NCI-H510A treated with DMSO at 0.1 percent for 48 hours (cell line): ENCODE data around the gene ADSS2.

Experiments used
- DNase-seq: peaks from one replicate; lab custom pipeline; 2025; lab: John Stamatoyannopoulos, UW

Gene ADSS2

DNA sequence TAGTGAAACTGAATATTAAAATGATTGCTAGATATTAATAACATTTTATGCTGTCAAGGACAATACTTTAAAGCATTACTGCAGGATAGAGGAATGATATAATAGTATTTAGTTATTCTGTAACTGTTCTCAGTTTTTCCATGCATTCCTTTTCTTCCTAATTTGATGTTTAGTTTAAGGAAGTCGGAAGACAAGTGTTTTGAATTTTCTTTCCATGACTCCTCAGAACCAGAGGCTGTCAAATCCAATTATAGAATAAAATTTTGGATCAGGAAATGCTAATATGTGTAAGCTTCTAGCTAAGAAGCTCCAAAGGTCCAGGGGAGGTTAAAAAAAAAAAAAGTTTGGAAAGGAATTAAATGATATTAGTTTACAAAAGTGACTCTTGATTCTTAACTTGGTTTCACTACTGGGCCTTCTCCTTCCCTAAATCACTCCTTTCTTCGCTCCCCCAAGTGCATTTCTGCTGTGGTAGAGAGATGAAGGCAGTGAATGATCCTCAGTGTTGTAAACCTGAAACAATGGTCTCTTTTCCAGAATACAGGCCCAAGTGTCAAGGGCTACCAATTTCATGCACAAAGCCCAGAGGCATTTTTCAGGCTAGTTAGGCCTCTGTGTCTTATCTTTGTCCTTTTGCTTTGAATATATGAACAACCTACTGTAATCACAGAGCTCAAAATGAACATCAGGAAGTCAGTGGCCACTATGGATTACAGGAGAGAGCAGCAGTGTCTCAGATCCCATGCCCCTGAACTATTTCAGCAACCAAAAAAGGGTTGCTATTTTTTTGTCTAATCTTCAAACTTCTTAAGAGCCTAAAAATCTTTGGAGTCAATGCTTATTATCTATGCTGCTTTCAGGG is 6.2 kb downstream of the ADSS2 start:
- no peak for DNase-seq

- DNase-seq: no peak
These were observed 6.9 kb downstream of the ADSS2 start for GRCh38 chr1:244444854-244445253.

DNA sequence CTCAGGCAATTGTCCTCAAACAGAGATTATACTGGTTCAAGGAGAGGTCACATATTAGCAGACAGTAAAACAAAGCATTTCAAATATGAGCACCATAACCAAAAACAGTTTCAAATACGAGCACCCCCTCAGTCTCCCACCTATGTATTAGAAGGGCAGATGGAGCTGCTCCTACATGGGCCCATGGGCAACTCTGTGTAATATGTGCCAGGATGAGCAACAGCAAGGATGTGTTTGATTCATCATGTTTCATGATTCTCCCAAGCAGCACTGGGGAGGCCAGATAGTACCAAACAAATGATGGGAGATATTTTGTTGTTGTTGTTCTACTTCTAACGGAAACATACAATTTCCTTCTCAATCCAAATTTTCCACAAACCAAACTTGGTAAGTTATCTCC is 8.9 kb downstream of the ADSS2 start:
- DNase-seq: no peak

- DNase-seq: no peak
These were observed 12.2 kb downstream of the ADSS2 start for GRCh38 chr1:244439391-244440032.

DNA sequence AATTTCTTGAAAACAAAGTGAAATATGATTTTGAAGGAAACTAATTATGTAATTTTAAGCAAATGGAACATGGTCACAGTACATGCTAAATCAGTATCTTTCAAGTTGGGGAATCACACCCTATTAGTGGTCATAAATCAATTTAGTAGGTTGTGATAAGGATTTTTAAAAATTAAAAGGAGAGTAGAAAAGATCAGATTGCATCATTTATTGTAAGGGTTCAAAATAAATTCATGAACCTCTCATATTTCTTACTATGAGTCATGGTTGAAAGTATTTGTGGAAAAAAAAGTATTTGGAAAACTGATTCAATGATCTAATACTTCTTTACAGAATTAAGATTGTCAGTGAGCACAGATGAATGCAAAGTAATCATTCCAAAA is 14.6 kb downstream of the ADSS2 start:
- DNase-seq: no peak

- no peak for DNase-seq
These were observed 15.2 kb downstream of the ADSS2 start for GRCh38 chr1:244436336-244437085.

- DNase-seq: no peak
These were observed 16.0 kb downstream of the ADSS2 start for GRCh38 chr1:244435562-244436205.

DNA sequence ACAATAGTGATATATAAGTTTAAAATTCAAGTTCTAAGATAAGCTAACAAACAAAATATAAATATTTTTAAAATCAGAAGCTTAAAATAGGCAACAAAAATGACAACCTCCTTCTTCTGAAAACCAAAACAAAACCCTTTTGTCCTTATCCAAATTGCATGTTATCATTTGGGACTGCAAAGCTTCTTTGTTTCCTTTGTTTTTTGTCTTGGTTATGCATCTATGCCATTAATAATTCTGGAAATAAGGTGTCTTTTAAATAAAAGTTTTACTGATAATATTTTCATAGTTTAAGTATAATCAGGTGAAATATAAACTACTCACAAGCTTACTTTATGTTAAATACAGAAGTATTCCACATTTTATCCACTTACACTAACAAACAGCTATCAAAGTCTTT is 20.5 kb downstream of the ADSS2 start:
- no peak for DNase-seq

- DNase-seq: no peak
These were observed 21.9 kb downstream of the ADSS2 start for GRCh38 chr1:244429818-244430217.

- no peak for DNase-seq
These were observed 24.1 kb downstream of the ADSS2 start for GRCh38 chr1:244427647-244428046.

DNA sequence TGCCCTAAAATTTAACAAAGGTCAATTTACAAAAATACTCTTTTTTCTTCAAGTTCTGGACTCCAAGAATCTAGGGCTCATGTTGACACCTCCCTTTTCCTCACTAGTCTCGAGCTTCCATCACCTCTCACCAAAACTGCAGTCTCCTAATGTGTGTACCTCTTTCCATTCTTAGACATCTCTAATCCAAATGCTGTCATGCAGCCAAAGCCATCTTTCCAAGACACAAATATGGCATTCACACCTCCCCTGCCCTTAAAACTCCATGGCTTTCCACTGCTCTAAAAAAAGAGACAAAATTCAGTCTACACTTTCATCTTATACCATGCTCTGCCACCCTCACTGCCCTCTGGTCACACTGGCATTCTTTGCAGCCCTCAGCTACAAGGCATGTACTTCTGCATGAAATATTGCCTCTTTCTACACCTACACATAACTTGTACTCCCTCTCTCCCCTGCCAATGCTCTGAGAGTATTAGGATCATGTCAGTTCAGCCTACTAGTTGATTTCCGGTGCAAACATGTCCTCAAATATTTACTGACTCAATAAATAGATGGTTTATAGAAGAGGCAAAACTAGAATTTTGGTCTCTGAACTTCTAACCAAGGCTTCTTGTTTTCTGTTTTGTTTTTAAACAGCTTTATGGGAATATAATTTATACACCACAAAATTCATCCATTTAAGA is 26.9 kb downstream of the ADSS2 start:
- no peak for DNase-seq

DNA sequence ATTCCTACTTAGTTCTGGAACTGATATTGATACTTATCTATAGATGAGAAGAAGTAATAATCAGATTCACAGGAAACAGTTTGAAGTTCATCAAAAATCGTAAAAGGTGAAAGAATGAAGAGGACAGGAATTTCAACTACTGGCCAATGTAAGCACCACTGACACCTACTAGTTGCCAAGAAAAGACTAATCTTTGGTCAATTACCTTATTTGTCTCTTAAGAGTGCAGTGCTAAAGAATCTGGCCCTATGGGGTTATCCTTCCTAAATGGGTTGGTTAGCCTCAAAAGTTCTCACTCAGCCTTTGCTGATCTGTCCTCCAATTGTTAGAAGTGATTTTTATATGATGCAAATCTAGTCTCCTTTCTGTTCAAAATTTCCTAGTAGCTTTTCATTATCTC is 29.5 kb downstream of the ADSS2 start:
- no peak for DNase-seq

DNA sequence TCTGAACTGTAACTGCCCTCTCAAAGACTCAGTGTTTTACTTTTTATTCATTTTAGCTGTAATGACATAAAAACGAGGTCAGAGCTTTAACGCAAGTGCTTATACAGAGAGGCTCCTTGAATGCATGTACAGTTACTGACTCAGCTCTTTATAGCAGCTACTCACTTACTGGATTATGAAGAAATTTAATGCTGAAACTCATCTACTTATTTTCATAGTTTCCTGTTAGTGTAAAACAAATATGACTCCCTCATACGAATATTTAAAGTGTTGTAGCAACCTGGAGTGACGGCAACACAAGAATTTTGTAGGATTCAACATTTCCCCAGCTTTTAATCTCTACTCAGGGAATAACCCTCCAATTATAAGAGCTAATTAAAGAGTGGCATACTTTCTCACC is 32.7 kb downstream of the ADSS2 start:
- no peak for DNase-seq

DNA sequence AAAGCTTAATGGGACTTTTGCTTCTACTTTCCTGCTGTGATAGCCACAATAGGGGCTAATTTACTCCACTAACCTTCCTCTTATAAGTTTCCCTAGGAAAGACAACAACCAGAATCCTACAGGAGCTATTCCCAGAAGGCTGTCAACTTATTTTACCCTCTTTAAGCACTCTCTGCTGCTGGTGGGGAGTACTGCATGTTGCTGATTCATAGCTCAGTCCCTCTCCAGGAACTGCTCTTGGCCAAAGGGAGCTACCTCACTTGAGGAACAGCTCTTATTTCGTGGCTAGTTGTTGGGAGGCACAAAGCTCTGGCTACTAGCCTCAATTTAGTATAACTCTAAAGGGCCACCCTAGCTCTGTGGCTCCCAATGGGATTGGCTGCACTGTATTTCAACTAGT is 37.2 kb downstream of the ADSS2 start:
- DNase-seq: no peak

DNA sequence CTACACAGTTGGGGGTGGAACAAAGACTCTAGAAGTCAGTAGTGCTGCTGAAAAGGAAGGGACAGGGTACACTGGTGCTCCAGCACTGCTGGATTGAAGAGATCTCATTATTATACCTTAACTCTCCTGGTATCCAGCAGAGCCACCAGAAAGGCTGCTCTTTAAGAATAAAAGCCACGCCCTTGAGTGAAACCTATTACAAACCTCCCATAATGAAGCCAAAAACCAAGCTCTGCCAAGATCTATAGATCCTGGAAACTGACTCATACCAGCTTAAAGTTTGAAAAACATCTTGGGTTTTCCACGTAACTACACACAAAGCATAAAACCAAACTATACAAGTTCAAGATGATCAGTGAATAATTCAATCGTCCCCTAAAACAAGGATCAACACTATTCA is 38.0 kb downstream of the ADSS2 start:
- DNase-seq: no peak

- no peak for DNase-seq
These were observed 39.5 kb downstream of the ADSS2 start for GRCh38 chr1:244412176-244412575.

GRCh38 chr1:244409701-244410100 is 42.0 kb downstream of the ADSS2 start:
- DNase-seq: no peak

- no peak for DNase-seq
These were observed 45.4 kb downstream of the ADSS2 start for GRCh38 chr1:244406337-244406736.

- no peak for DNase-seq
These were observed 45.9 kb downstream of the ADSS2 start for GRCh38 chr1:244405856-244406255.

GRCh38 chr1:244403431-244403830 is 48.3 kb downstream of the ADSS2 start:
- no peak for DNase-seq

DNA sequence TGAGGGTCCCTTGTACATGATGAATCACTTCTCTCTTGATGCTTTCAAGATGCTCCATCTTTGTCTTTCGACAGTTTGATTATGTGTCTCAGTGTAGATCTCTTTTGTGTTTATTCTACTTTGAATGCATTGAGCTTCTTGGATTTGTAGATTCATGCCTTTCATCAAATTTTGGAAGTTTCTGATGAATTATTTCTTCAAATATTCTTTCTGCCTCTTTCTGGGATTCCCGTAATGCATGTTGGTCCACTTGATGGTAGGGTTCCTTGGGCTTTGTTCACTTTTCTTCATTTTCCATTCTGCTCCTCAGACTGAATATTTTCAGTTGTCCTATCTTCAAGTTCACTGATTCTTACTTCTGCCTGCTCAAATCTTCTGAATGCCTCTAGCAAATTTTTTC is 50.7 kb downstream of the ADSS2 start:
- no peak for DNase-seq

DNA sequence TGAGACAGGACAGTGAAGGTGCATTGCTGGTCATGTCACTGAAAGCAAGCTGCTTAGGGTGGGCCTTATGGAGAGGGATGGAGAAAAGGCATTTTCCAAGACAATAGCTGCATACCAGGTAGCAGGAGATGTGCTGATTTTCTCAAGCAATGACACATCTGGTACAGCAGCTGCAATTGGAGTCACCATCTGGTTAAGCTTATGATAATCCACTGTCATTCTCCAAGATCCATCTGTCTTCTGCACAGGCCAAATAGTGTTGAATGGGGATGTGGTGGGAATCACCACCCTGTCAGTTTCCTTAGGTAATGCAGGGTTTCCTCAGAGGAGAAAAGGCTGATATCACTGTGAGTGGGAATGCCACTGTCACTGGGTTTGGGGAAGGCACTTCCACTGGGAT is 54.6 kb downstream of the ADSS2 start:
- DNase-seq: no peak
